Adipose tissue (tissue), 3 donors: Measurements from ENCODE around the gene SLC39A11. TPM values are rescaled to one million over a fixed set of nuclear protein-coding genes. Genes with fewer than 3 reads are reported as not detected.
"Not testable (repeated sequence)": the region's sequence is repeated elsewhere in the genome, so short reads cannot be mapped to it uniquely, and the experiment has no call there.

Experiments
- H3K27ac ChIP-seq: one replicate; pipeline ENCODE4 v1.5.1; 2013; ENCODE audit warnings: low read depth, low read length
- WGBS, 3 donors: extraction: QIAGEN DNeasy Blood & Tissue Kit; methylation state at CpG; one replicate each; pipeline ENCODE4 v1.1.7; 2013; 5-methylcytosine and 5-hydroxymethylcytosine counted together
- polyA plus RNA-seq, 3 donors: library from polyadenylated mRNA; stranded (reverse); fragments of 200-250 nt; gene quantifications; one replicate each; pipeline ENCODE4 v1.2.3, GENCODE V29; 2013
- donor health status: healthy with polysubstance abuse.
- donor health status: Bipolar disorder and iron deficiency.
- donor health status: healthy.

The SLC39A11 gene
- polyA plus RNA-seq, 3 donors: 6.1 to 19.4 (median 7.6) TPM

DNA sequence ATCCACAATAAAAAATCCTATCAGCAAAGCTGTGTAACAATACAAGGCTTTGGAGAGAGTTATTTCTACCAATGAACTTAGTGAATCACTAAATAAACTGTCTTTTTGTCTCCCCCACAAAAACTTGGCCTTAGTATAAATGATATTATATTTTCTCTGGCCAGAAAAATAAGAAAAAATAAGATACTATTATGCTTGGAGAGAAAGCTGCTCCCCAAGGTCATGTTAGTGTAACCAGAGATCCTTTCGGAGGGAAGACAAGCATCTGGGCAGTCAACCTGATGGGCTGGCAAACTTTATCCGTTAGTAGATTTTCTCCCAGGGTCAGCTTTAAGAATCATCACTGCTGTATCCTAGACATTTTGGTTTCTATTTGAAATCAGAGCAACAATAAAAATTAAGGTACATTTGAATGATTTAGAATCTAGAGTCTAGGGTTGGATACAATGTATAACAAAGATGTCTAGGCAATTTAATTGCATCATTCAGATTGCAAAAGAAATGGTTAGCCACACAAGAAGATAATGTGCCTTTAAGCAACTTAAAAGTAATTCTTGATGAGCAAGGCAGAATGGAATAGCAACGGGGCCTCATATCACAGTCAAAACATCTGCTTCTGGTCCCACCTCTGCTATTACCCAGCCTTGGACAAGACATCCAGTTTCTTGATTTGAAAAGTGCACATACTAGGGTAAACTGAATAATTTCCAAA lies 280.4 kb downstream of the SLC39A11 start:
- no peak overlapping the region for H3K27ac ChIP-seq
- 77 to 84% (median 82%) methylated on average over 3 of the region's 3 CpGs for WGBS, 3 donors

DNA sequence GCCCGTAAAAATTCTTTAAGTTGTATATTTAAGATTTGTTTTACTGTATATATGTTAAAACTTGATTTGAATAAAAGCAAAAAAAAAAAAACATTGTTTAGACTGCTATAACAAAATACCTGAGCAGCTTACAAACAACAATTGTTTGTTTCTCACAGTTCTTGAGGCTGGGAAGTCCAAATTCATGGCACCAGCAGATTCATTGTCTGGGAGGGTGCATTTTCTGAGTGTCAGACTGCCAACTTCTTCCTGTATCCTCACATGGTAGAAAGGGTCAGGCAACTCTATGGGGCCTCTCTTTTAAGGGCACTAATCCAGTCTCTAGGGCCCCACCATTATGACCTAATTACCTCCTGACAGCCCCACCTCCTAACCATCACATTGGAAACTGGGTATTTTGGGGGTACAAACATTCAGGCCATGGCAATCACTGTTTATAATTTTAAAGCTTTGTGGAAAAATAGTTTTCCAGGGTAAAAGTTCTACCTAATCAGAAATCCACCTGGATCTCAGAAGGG lies 281.4 kb downstream of the SLC39A11 start:
- 98 to 100% (median 98%) methylated on average over 1 of the region's 1 CpG for WGBS, 3 donors
- no peak overlapping the region for H3K27ac ChIP-seq

DNA sequence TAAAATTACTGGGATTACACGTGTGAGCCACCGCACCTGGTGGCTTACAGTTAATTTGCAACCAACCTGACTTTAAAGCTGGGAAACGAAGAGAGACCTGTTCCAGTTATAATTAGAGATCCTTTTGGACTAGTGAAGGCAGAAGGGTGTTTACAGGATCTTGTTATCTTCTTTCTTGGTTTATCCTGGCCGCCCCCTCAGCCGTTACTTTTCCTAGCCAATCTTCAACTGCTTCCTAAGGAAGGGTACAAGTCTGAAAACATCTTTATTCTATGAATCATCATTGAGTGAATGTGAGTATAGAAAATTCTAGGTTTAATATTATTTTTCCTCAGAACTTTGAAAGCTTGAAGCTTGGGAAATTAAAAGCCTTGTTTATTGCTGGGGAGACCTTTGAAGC lies 286.5 kb downstream of the SLC39A11 start:
- 83 to 88% (median 85%) methylated on average over 5 of the region's 5 CpGs for whole genome bisulfite sequencing, 3 donors
- no peak overlapping the region for H3K27ac ChIP-seq

DNA sequence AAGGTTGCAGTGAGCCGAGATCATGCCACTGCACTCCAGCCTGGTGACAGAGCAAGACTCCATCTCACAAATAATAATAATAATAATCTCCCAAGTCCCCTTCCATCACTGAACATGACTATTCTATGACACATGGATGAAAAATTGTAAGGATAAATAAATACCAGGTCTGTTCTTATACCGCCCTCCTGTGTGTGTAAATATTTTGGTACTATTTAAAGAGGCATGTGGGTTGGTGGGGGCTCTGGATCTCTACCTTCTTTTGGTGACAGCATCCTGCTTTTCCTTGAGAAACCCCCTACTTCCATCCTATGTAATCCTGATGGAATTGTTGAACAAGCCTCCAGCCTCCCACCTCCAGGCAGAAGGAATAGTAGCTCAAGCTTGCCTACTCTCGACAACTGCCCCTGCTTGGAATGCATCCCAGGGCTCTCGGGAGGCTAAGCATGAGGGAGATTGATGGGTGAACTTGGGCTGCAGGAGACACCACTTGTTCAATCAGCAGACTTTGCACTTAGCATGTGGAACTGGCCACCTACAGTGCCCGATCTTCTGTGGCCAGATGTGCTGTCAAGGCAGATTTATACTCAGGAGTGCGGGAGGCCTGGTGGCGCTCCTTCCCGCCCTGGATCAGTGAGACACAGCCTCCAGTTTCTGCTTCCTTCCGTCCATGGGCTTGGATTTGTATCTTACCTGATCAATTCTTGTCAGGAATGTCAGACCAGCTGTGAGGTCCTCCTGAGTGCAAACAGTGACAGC lies 287.4 kb downstream of the SLC39A11 start:
- no peak overlapping the region for H3K27ac ChIP-seq
- 84 to 87% (median 84%) methylated on average over 9 of the region's 9 CpGs for WGBS, 3 donors

DNA sequence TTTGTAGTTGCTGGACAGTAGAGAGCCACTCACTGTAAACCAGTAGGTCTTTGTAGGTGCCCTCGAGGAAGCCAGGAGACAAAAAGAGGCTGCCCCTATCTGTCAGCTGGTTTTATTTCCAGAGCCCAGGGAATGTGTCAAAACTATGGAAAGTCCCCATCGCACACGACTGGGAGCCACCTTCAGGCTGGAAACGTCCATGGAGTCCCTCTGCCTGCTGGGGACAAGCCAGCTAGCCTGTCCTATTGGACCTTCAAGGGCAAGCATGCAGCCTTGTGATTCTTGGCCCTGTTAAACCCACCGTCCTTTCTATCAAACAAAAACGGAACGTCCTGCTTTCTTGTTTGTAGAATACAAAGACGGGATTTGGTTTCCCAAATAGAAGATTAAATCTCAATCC lies 289.8 kb downstream of the SLC39A11 start:
- no peak overlapping the region for H3K27ac ChIP-seq
- 73 to 87% (median 81%) methylated on average over 8 of the region's 8 CpGs for WGBS, 3 donors

DNA sequence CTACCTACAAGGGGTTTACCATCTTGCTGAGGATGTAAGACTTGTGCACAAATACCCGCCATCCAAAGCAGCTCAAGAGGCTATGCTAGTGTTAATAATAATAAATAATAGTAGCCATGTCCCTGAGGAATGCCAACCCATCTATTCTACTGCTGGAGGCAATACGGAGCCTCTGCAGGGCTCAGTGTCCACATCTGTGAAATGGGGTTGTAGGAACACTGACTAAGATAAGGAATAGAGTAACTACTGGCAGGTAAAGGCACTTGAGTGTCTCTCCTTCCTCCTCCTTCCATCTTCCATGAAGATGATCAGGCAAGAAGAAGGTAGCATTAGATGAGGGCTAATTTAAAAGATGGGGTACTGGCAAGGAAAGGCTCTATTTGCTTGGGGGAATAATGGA lies 295.3 kb downstream of the SLC39A11 start:
- WGBS, 3 donors: 75 to 98% (median 93%) methylated on average over 2 of the region's 2 CpGs
- H3K27ac ChIP-seq: no peak overlapping the region

DNA sequence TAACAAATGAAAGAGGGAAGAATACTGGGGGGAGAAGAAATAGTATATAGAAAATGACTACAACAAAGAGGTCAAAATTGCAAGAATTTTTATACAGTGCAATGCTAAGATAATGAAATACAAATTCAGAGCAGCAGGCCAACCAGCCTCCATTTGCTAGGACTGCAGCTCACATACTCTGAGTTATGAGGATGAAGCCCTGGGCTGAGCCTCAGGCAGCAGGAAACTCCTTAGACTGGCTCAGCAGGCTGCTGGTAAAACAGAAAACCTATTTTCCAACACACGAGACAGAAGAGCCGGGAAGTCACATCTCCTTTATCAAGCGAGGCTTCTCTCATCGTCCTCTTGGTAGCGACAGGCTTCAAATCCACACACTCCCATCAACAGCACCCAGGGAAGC lies 296.5 kb downstream of the SLC39A11 start:
- H3K27ac ChIP-seq: no peak overlapping the region
- WGBS, 3 donors: 85 to 94% (median 88%) methylated on average over 5 of the region's 5 CpGs

DNA sequence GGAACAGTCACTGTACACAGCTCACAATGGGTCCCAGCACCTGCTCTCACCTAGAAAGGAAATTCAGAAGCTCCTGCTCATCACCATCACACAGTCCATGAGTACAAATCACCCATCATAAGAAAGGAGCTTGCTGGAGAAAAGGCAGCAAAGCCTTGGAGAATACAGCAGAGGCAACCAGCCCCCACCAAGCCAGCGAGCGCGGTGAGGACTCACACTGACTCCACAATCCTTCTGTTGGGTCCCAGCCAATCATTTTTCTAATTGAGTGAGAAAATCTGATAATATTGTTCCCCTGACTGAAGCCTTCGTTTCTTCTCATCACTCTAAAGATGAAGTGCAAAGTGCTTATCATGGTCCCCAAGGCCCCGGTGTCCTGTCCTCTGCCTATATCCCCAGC lies 298.3 kb downstream of the SLC39A11 start:
- no peak overlapping the region for H3K27ac ChIP-seq
- WGBS, 3 donors: 85 to 87% (median 86%) methylated on average over 5 of the region's 5 CpGs

DNA sequence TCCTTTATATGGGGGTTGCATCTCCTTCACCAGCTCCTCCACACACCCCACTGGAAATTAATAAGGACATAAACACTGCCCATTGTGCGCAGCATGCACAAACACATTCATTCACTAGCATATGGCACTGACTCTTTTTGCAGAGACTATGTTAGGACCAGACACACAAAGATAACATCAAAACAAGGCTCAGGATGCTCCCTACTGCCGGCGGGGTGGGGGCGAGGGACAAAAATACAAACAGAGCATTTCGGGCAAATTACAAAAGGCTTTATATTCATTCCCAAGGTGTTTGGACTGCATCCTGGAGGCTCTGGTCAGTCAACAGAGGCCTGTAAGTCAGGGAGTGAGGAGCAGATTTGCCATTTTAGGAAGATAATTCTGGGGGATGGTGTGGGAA lies 299.7 kb downstream of the SLC39A11 start:
- WGBS, 3 donors: 92 to 95% (median 94%) methylated on average over 5 of the region's 5 CpGs
- H3K27ac ChIP-seq: no peak overlapping the region

DNA sequence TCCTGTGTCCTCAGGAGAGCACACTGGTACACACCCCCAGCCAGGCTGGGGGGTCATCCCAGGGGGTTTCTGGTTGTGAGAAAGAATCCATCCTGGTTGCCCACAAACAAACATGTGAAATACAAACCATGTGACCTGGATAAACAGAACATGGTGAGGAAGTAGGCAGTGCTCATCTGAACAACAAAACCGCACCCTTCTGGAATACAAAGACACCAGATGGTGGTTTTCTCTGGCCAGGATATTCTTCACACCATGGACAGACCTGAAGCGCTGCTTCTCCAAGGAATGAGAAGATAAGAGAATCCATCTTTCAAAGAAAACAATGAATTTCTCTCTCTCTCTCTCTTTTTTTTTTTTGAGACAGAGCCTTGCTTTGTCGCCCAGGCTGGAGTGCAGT lies 302.3 kb downstream of the SLC39A11 start:
- WGBS, 3 donors: 96 to 99% (median 98%) methylated on average over 3 of the region's 3 CpGs
- no peak overlapping the region for H3K27ac ChIP-seq

DNA sequence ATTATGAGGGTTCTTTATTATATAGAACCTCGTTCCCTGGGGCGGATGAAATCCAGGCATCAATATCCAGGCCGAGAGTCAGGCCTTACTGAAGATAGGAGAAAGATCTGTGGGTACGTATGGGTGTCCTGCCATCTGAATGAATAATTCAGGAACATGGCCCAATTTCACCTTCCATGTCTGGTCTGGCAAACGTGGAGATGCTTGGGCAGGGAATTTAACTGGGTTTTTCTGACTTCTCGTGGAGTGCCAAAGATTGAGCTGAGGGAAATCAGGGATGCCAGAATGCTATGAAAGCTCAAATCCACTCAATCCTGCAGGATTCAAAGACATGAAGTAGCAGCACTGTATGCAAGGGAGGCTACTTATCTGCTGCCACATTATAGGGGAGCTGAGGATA lies 302.8 kb downstream of the SLC39A11 start:
- no peak overlapping the region for H3K27ac ChIP-seq
- WGBS, 3 donors: 91 to 96% (median 94%) methylated on average over 6 of the region's 6 CpGs

DNA sequence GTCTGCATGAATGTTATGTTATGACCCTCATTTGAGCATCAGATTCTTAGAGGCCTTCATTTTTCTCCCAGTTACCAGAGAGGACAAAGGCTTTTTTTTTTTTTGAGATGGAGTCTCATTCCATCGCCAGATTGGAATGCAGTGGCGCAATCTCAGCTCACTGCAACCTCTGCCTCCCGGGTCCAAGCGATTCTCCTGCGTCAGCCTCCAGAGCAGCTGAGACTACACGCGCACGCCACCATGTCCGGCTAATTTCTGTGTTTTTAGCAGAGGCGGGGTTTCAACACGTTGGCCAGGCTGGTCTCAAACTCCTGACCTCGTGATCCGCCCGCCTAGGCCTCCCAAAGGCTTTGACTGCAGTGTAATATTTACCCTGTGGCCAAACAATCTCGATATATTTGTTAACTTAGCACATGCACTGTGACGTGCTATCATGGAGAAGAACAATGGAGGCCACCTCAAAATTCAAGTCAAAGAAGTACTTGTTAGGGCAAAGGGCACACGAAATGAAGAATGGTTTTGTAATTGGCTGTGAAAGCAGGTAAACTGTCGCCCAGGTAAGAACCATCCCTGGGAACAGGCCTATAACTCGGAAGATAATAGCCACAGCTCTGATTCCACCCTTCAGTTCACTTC lies 303.4 kb downstream of the SLC39A11 start:
- no peak overlapping the region for H3K27ac ChIP-seq
- 90 to 93% (median 90%) methylated on average over 19 of the region's 19 CpGs for WGBS, 3 donors

DNA sequence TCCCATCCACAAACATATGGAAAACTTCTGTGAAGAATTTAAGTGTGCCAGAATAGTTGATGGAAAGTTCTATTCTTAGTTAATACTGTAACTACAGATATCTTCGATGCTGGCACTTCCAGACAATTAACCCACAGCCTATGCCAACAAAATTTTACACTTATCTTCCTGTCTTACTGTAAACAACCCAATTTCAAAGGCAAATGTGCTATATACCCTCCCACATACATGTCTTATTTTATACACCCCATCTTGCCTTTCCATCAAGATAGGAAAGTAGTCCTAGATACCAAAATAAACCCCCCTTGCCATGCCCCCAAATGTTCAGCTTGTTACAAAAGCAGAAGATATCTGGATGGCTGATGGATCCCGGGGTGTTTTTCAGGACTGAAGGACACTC lies 306.3 kb downstream of the SLC39A11 start:
- WGBS, 3 donors: 56 to 74% (median 66%) methylated on average over 2 of the region's 2 CpGs

DNA sequence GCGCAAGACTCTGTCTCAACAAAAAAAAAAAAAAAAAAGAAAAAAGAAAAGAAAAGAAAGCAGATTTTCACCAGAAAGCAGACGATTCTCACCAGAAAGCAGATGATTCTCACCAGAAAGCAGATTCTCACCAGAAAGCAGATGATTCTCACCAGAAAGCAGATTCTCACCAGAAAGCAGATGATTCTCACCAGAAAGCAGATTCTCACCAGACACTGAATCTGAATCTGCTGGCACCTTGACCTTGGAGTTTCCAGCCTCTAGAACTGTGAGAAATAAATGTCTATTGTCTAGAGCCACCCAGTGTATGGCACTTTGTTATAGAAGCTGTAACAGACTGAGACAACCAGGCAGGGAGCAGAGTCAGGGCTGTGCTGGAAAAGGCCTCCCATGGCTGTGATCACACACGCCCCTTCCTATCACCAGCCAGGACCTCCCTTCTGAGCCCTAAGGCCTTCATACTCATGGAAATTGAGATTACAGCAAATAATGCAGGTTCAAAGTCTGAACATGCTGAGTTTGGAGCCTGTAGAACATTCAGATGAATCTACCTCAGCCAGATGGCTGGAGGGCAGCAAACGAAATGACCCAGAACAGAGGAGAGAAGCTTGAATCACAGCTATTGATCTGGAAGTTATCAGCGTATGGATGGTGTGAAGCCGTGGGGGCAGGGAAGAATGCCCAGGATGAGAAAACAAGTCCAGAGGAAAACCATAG lies 309.3 kb downstream of the SLC39A11 start:
- 66 to 95% (median 79%) methylated on average over 6 of the region's 6 CpGs for WGBS, 3 donors
- H3K27ac ChIP-seq: no peak overlapping the region

More for the DNA sequence above, 306.3 kb downstream of the SLC39A11 start:
- no peak overlapping the region for H3K27ac ChIP-seq

DNA sequence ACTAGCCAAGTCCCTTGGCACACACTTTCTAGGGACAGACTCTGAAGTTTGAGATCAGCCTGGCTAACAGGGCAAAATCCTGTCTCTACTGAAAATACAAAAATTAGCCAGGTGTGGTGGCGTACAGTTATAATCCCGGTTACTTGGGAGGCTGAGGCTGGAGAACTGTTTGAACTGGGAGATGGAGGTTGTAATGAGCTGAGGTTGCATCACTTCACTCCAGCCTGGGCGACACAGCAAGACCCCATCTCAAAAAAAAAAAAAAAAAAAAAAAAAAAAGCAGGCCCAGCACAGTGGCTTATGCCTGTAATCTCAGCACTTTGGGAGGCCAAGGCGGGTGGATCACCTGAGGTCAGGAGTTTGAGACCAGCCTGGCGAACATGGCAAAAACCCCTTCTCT lies 310.1 kb downstream of the SLC39A11 start:
- not testable (repeated sequence) for H3K27ac ChIP-seq
- WGBS, 3 donors: 95 to 100% (median 95%) methylated on average over 5 of the region's 5 CpGs

DNA sequence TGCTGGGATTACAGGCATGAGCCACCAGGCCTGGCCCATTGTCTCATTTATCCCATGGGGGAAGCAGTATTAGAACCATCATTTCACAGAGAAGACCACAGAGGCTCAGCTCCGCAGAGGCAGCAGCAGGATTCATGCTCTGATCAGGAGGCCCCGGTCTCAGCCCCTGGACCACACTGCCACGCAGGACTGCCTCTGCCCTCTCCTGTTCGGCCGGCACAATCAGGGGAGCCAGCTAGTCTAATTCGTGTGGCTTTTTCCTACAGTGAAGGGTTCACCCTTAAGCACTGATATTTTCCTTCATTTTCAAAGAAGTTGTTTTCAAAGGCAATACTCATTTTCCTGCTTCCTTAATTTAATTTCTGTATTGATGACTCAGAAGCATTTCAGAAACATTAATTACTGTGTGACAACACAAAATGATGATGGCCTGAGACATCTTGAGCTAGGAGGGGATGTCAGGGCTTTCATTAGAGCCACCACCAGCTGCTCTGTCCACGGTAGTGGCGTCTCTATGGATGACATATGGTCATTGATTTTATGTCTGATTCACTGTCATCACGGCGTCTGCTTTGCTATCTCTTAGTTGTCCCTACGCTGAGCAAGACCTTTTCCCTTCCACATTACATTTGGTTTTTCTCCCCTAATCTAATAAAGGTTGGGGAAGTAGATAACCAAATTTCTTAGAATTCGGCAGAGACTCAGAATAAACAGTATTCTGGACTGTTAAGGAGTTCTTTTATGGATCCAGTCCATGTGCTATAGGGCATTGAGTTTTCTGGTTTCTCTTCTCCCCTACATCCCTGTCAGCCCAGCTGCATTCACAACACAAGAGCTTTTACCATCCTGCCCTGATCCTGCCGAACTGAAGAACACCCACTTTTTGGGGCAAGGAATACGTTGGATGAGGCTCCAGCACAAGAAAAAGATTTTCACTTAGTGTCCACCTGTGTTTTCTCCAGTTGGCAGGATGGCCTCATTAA lies 314.0 kb downstream of the SLC39A11 start:
- WGBS, 3 donors: 86 to 94% (median 94%) methylated on average over 14 of the region's 14 CpGs
- H3K27ac ChIP-seq: no peak overlapping the region

DNA sequence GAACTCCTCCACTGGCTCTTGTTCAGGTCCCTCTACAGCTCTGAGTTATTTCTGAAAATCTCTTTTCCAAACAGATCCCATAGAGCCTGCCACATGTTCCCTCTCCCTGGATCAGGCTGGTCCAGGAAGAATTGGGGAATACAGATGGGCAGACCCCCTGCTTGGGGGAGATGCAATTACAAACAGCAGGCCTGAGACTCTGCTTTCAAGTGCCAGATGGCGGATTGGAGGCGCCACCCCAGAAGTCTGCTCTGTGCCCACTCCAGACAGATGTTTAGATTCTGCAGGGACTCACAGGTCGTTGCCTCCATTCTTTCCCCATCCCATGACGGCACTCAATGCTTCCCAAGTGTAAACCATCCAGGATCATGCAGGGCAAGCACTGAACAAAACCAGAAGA lies 316.6 kb downstream of the SLC39A11 start:
- 85 to 89% (median 85%) methylated on average over 4 of the region's 4 CpGs for WGBS, 3 donors
- H3K27ac ChIP-seq: no peak overlapping the region

DNA sequence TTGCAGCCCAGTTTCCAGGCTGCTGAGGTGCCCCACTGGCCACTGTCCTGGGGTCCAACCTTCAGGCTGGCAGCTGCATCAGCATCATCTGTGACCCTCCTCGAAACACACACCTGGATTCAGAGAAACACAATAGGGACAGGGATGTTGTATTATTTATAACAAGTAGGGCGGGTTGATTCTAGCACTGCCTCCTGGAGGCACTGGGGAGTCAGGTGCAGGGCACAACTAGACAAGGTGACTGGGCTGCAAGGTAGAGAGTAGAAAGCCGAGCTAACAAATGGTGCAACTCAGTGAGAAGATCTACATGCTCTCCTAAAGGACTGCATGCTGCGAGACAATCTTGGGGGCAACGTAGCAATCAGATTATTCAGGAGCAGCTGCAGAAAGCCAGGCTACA lies 317.3 kb downstream of the SLC39A11 start:
- H3K27ac ChIP-seq: no peak overlapping the region
- WGBS, 3 donors: 95 to 99% (median 95%) methylated on average over 5 of the region's 5 CpGs
